GM23248 (cell line): ENCODE measurements around the gene DNAJC21. TPM values are rescaled to one million over a fixed set of nuclear protein-coding genes. Genes with fewer than 3 reads are reported as not detected.

Experiments
- DNase-seq: peaks from one replicate; pipeline ENCODE4 v3.0.0-alpha.2; 2015
- H2AFZ ChIP-seq: fragments of 200-600 bp; sonication (generic); 2 replicates; pipeline ENCODE4 v1.6.1; 2016; ENCODE audit warnings: antibody characterized with exemption
- H3F3A ChIP-seq: fragments of 200-600 bp; sonication (generic); 2 replicates; pipeline ENCODE4 v1.6.1; 2016; ENCODE audit warnings: mild to moderate bottlenecking, antibody characterized with exemption, mixed run types; ENCODE audit not compliant: insufficient read depth
- H3K27ac ChIP-seq: fragments of 200-600 bp; sonication (generic); 2 replicates; pipeline ENCODE4 v1.5.1; 2016; ENCODE audit warnings: mild to moderate bottlenecking
- H3K27me3 ChIP-seq: fragments of 200-600 bp; sonication (generic); replicated peaks from 2 replicates; pipeline ENCODE4 v1.6.1; 2016; ENCODE audit warnings: mild to moderate bottlenecking; ENCODE audit not compliant: insufficient read depth
- H3K36me3 ChIP-seq: fragments of 200-600 bp; sonication (generic); 2 replicates; pipeline ENCODE4 v1.6.1; 2016; ENCODE audit warnings: low read depth, mild to moderate bottlenecking
- H3K4me1 ChIP-seq: fragments of 200-600 bp; sonication (generic); 2 replicates; pipeline ENCODE4 v1.6.1; 2016; ENCODE audit warnings: mild to moderate bottlenecking; ENCODE audit not compliant: insufficient read depth
- H3K4me2 ChIP-seq: fragments of 200-600 bp; sonication (generic); one replicate; pipeline ENCODE4 v1.6.1; 2016; ENCODE audit warnings: mild to moderate bottlenecking; ENCODE audit not compliant: unreplicated experiment
- H3K4me3 ChIP-seq: fragments of 200-600 bp; sonication (generic); 2 replicates; pipeline ENCODE4 v1.5.1; 2016; ENCODE audit warnings: mild to moderate bottlenecking
- H3K79me2 ChIP-seq: fragments of 200-600 bp; sonication (generic); 2 replicates; pipeline ENCODE4 v1.6.1; 2016; ENCODE audit warnings: mild to moderate bottlenecking; ENCODE audit not compliant: insufficient read depth
- H3K9ac ChIP-seq: fragments of 200-600 bp; sonication (generic); 2 replicates; pipeline ENCODE4 v1.6.1; 2016; ENCODE audit warnings: mild to moderate bottlenecking
- H3K9me2 ChIP-seq: fragments of 200-600 bp; sonication (generic); 2 replicates; pipeline ENCODE4 v1.6.1; 2016; ENCODE audit warnings: mixed run types, mild to moderate bottlenecking, moderate library complexity; ENCODE audit not compliant: insufficient read depth
- H3K9me3 ChIP-seq: fragments of 200-600 bp; sonication (generic); one replicate; pipeline ENCODE4 v1.6.1; 2017; ENCODE audit warnings: low read depth
- H4K20me1 ChIP-seq: fragments of 200-600 bp; sonication (generic); 2 replicates; pipeline ENCODE4 v1.6.0; 2016; ENCODE audit not compliant: insufficient read depth
- EZH2 ChIP-seq: fragments of 200-600 bp; sonication (generic); IDR thresholded peaks from 2 replicates; pipeline ENCODE4 v1.6.1; 2018; ENCODE audit warnings: antibody characterized with exemption, mild to moderate bottlenecking; ENCODE audit not compliant: insufficient read depth, poor library complexity, severe bottlenecking
- EZH2phosphoT487 ChIP-seq: fragments of 200-600 bp; sonication (generic); IDR thresholded peaks from 2 replicates; pipeline ENCODE4 v1.6.1; 2018; ENCODE audit warnings: antibody characterized with exemption, moderate library complexity, mild to moderate bottlenecking, low read depth; ENCODE audit not compliant: insufficient read depth
- WGBS, 2 experiments: methylation state at CpG; one replicate each; pipeline ENCODE4 v1.1.6; 2015 to 2017; ENCODE audit warnings: low lambda C conversion rate in 2 of 2, low coverage in 1 of 2; ENCODE audit errors: missing lambda C conversion rate in 2 of 2; 5-methylcytosine and 5-hydroxymethylcytosine counted together
- in situ Hi-C: fragments of 300-500 bp; cut with MboI; formaldehyde crosslinking; loops from 2 replicates; pipeline ENCODE4 v1.15.0; 2020
- polyA plus RNA-seq: library from polyadenylated mRNA; unstranded; fragments of >200 nt; fragmentation: Nextera tagmentation; extraction: Ambion mirVana; gene quantifications from 2 replicates; pipeline ENCODE4 v1.2.1, GENCODE V29; 2016
- total RNA-seq: library from RNA; depleted of rRNA; stranded (reverse); fragments of >200 nt; shearing (Covaris generic); gene quantifications from 2 replicates; pipeline ENCODE4 v1.2.3, GENCODE V29; 2014; rRNA removed

Gene DNAJC21
- total RNA-seq: 26.2 and 30.4 TPM in 2 replicates
- 15.3 and 15.5 TPM in 2 replicates for polyA plus RNA-seq

DNA sequence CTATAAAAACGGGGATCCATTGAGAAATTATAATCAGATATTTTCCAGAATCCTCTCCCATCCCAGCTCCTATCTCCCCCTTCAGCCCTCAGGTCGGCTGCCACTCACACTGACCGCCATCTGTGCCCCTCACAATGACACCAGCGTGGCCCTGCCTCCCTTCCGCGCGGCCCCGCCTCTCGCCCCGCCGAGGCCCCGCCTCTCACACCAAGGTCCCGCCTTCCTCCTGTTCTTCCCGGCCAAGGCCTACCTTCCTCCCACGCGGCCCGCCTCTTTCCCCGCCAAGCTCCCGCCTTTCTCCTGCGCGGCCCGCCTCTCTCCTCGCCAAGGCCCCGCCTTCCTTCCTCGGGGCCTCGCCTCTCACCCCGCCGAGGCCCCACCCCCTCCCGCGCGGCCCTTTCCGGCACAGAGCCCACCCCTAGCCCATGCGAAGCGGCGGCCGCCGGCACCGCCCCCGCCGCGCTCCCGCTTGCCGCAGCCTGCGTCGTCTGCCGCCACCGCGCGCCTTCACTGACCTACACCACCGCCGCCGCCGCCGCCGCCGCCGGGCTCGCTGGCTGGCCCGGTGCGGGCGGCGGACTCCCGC, at the start of gene DNAJC21:
DNAJC21 (plus strand) TSS at position 426 of the 586 bp plus-strand sequence. CDS start 261 bp downstream, outside the sequence.
- peak within 1 kb of the TSS; percentile 79 for H2AFZ ChIP-seq
- H3K4me2 ChIP-seq: peak within 1 kb of the TSS; percentile 94
- no peaks in the 10 kb centered on the region for H3K27me3 ChIP-seq
- H3K4me1 ChIP-seq: peaks cover 24% of the 10 kb centered on the region
- no peaks in the 10 kb centered on the region for H3K9me2 ChIP-seq
- H3K36me3 ChIP-seq: peaks cover 31% of the 10 kb centered on the region
- peak within 1 kb of the TSS; percentile 86 for H3K27ac ChIP-seq
- peaks cover 69% of the 10 kb centered on the region for H3K79me2 ChIP-seq
- in situ Hi-C loops: no loop called here
- TF ChIP-seq EZH2phosphoT487 (no peak), EZH2 (no peak)
- 0 to 2% methylated on average over 4 to 48 of the region's 63 CpGs for WGBS, 2 experiments
- peak within 1 kb of the TSS; percentile 87 for H3K9ac ChIP-seq
- no peaks in the 10 kb centered on the region for H4K20me1 ChIP-seq
- H3K4me3 ChIP-seq: peak within 1 kb of the TSS; percentile 96
- H3K9me3 ChIP-seq: no peaks in the 10 kb centered on the region
- H3F3A ChIP-seq: peaks cover 50% of the 10 kb centered on the region
- peak; percentile 99 for DNase-seq

DNA sequence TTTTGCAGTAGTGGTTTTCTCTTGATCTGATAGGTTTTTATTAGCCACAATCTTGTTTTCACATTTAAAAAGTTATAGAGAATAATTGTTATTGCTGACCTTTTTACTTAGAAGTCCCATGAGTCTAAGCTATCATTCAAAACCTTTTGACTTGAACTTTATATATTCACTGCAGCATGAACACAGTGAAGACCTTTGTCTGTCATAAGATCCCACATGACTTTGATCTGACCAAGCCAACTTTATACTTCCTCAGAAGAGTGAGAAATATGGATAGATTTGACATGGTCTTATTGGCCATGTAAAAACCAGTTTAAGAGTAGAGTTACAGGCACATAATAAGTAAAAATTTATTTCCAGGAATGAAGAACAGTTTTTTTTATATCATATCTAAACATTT, 48.1 kb upstream of the DNAJC21 start:
- Histone ChIP-seq H3K27me3 (no peaks in the 10 kb centered on the region), H3K79me2 (no peaks in the 10 kb centered on the region), H3K36me3 (no peaks in the 10 kb centered on the region), H3F3A (no peaks in the 10 kb centered on the region), H3K4me3 (no peak overlapping the region), H3K9ac (no peak overlapping the region), H4K20me1 (no peaks in the 10 kb centered on the region), H3K9me2 (no peaks in the 10 kb centered on the region), H3K9me3 (no peaks in the 10 kb centered on the region), H2AFZ (no peak overlapping the region), H3K27ac (no peak overlapping the region), H3K4me1 (no peaks in the 10 kb centered on the region), H3K4me2 (no peak overlapping the region)
- in situ Hi-C loops: loop anchor here (25.0 kb wide), 1 partner anchor 869 kb away; the partner anchor contains the start of gene AMACR
- TF ChIP-seq EZH2 (no peak), EZH2phosphoT487 (no peak)
- DNase-seq: no peak

DNA sequence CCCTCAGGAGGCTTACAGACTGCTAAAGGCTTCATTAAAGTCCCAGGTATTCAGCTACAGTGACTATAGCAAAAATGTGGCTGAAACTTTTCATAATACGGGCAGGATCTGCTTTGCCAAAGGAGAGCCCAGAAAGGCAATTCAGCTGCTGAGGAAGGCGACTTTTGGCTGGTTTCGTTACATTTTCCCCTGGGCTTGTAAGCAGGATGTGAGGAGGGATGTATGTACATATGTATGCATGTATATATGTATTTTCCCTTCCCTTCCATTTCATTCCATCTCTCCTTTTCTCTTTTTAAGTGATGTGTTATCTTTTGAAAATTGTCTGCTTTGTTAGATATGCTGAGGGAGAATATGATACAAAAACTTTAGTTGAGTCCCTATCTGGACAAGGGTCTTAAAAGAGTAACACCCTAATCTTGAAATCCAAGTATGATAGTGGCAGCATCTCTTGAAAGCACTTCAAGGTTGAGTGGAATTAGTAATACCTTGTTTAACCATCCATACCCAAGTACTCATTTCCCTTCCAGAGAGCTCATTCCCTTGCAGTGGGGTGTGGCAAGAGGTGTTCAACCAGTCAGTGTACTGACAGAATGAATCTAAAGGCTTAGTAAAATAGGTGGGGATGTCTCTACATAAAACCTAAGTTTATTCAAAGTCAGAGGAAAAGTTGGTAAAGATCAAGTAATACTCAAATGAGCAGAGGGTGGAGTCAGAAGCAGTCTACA, 42.8 kb upstream of the DNAJC21 start:
- 95 to 100% methylated on average over 3 of the region's 3 CpGs for WGBS, 2 experiments
- no peak overlapping the region for H2AFZ ChIP-seq
- TF ChIP-seq EZH2 (no peak), EZH2phosphoT487 (no peak)
- H3K4me3 ChIP-seq: no peak overlapping the region
- no peaks in the 10 kb centered on the region for H3K79me2 ChIP-seq
- in situ Hi-C loops: loop anchor here (25.0 kb wide), 1 partner anchor 874 kb away; the partner anchor contains the start of gene AMACR
- H3K27ac ChIP-seq: no peak overlapping the region
- H3K27me3 ChIP-seq: no peaks in the 10 kb centered on the region
- no peak for DNase-seq
- no peaks in the 10 kb centered on the region for H4K20me1 ChIP-seq
- no peaks in the 10 kb centered on the region for H3K9me3 ChIP-seq
- H3K36me3 ChIP-seq: no peaks in the 10 kb centered on the region
- peaks cover 5% of the 10 kb centered on the region for H3K4me1 ChIP-seq
- peaks cover 5% of the 10 kb centered on the region for H3F3A ChIP-seq
- no peak overlapping the region for H3K4me2 ChIP-seq
- no peak overlapping the region for H3K9ac ChIP-seq
- H3K9me2 ChIP-seq: no peaks in the 10 kb centered on the region

DNA sequence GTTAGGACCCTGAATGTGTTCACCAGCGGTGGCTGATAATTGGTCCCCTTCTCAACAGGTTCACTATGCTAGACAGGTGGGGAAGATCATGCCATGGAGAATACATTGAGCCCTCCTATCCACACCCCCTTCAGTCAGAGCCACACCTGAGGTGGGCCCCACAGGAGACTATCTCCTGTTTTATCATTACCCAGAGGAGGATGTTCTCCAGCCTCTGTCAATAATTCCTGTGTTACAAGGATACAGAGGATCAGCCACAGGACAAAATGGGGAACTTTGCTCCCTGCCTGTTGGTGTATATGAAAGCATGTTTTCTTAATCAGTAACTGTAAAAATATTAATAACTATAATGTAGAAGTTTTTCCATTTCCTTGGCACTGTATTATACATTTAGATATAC, 40.0 kb upstream of the DNAJC21 start:
- Histone ChIP-seq H3K27me3 (no peaks in the 10 kb centered on the region), H3K4me3 (no peak overlapping the region), H3K79me2 (no peaks in the 10 kb centered on the region), H3K9ac (no peak overlapping the region), H3K27ac (no peak overlapping the region), H3K9me3 (no peaks in the 10 kb centered on the region), H3F3A (peaks cover 17% of the 10 kb centered on the region), H3K4me2 (no peak overlapping the region), H2AFZ (no peak overlapping the region), H4K20me1 (no peaks in the 10 kb centered on the region), H3K36me3 (no peaks in the 10 kb centered on the region), H3K9me2 (no peaks in the 10 kb centered on the region), H3K4me1 (peaks cover 13% of the 10 kb centered on the region)
- TF ChIP-seq EZH2 (no peak), EZH2phosphoT487 (no peak)
- no peak for DNase-seq
- in situ Hi-C loops: loop anchor here (25.0 kb wide), 1 partner anchor 877 kb away; the partner anchor contains the start of gene AMACR
- WGBS, 2 experiments: 100% methylated on average over 1 of the region's 1 CpG
